ENCODE results near the gene MED15.
A peak's percentile ranks its signal among the peaks of the same experiment; 100 is the strongest.

DNA sequence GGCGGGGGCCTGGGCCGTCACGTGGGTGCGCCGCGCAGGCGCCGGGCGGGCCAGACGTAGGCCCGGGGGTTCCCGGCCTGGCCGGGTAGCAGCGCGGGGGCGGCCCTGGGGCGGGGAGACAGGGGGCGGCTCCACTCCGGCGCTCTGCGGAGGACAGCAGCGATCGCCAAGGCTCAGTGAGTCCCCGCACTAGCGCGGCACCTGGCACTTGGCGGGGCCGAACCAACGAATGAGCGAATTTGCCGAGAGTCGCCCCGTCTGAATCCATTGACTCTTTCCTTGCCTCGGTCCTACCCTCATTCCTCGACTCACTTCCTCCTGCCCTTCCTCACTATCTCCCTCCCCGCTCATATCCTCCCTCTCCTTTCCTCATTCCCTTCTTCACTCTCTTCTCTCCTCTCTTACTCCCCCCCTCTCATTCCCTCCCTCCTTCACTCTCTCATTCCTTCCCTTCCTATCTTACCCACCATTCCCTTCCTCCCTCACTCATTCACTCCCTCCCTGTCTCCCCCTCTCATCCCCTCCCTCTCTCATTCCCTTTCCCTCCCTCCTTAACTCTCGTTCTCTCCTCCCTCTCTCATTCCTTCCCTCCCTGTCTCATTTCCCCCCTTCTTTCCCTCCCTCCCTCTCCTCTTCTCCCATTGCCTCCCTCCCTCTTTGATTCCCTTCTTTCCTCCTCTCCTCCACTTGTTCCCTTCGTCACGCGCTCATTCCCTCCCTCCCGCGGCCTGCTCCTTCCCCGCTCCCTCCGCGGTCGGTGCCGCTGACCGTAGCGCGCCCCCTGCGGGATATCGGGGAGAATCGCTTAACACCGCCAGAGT is 11.3 kb upstream of the MED15 start:
- peak; percentile 48 for TF ChIP-seq EZH2 (IDR thresholded peaks at IDR 0.05)
- TF ChIP-seq, protein P1, sequence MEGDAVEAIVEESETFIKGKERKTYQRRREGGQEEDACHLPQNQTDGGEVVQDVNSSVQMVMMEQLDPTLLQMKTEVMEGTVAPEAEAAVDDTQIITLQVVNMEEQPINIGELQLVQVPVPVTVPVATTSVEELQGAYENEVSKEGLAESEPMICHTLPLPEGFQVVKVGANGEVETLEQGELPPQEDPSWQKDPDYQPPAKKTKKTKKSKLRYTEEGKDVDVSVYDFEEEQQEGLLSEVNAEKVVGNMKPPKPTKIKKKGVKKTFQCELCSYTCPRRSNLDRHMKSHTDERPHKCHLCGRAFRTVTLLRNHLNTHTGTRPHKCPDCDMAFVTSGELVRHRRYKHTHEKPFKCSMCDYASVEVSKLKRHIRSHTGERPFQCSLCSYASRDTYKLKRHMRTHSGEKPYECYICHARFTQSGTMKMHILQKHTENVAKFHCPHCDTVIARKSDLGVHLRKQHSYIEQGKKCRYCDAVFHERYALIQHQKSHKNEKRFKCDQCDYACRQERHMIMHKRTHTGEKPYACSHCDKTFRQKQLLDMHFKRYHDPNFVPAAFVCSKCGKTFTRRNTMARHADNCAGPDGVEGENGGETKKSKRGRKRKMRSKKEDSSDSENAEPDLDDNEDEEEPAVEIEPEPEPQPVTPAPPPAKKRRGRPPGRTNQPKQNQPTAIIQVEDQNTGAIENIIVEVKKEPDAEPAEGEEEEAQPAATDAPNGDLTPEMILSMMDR (IDR thresholded peaks at IDR 0.05) = peak; percentile 96

All from neural progenitor cell (in vitro differentiated cells).